Measurements from ENCODE around the gene COPS7B. TPM values are rescaled to one million over a fixed set of nuclear protein-coding genes. Genes with fewer than 3 reads are reported as not detected.
A peak's percentile ranks its signal among the peaks of the same experiment; 100 is the strongest.

Gene COPS7B
- total and polyA plus RNA-seq, 2 of the 8 experiments (the other 6 are each of a cell fraction or from before 2014, with no cell fraction given), result 62.2 to 72.1 TPM

DNA sequence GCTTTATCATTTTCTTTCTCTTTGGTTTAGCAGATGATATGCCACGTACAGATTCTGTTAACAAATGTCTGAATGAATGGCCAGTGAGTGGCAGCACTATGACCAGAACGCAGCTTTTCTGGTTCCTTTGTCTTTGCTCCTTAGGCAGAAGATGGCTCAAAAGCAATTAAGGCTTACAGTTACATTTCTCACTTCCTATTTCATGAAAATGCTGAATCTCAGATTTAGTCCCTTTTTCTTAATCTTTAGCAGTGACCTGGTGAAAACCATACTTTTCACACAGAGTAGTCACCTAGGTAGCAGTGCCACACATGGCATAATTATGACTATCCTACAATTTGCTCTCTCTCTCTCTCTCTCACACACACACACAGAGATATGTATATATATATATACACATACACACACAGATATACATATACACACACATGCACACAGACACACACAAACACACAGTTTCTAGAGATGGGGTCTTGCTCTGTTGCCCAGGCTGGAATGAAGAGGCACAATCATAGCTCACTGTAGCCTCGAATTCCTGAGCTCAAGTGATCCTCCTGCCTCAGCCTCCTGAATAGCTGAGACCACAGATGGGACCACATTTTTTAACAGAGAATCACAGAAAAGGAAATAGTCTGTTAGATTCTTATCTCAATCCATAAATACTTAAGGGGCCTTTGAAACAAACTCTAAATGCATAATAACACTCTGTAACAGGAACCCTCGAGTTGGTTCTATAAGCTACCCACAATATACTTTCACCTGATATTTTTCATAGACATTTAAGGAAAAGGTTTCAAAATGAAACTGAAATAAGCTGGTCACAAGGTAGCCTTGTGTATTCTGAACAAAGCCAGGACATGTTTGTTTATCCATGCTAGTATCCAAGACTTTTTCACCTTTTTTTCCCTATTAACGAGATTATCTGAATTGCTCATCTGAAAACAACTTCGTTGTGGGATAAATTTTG, 16.8 kb upstream of the COPS7B start:
- H3K14ac ChIP-seq (ENCODE audit: insufficient read length), result no peak overlapping the region
- no peak overlapping the region for H2BK120ac ChIP-seq (replicated peaks; ENCODE audit: low read depth, low read length)
- H3K4me3 ChIP-seq (ENCODE audit: extremely low read depth in 1 of 4, insufficient read depth in 2 of 4, low read depth in 3 of 4, low read length in 4 of 4), result no peak overlapping the region
- H3K27ac ChIP-seq (ENCODE audit: low read depth, low read length), result no peak overlapping the region
- no peaks in the 10 kb centered on the region for H3K9me3 ChIP-seq (ENCODE audit: insufficient read depth in 2 of 2, low read depth in 1 of 2, low read length in 1 of 2)
- TF ChIP-seq KDM1A (IDR thresholded peaks at IDR 0.05; ENCODE audit: borderline replicate concordance, low read length) (peak; percentile 45; the same call in 1 of the 2 replicates), EZH2 (IDR thresholded peaks at IDR 0.05; ENCODE audit: low read depth, low read length, severe bottlenecking) (no peak)
- H3K56ac ChIP-seq (replicated peaks; ENCODE audit: insufficient read length, low read depth, low read length), result no peak overlapping the region
- no peaks in the 10 kb centered on the region for H3K79me1 ChIP-seq (ENCODE audit: low read depth, low read length)
- no peaks in the 10 kb centered on the region; a peak in 1 of 7 replicates for H3K4me1 ChIP-seq (replicated peaks in 1 of 4; ENCODE audit: control insufficient read depth in 3 of 4, insufficient read depth in 4 of 4, low read length in 3 of 4)
- H3K4ac ChIP-seq (replicated peaks; ENCODE audit: insufficient read length, low read depth, low read length), result no peak overlapping the region
- H2AFZ ChIP-seq (ENCODE audit: low read length), result no peak overlapping the region
- no peaks in the 10 kb centered on the region for H3K23me2 ChIP-seq (ENCODE audit: low read depth, low read length)
- H2BK20ac ChIP-seq (ENCODE audit: low read length), result no peak overlapping the region
- no peak overlapping the region for H4K8ac ChIP-seq (ENCODE audit: extremely low read depth, insufficient read depth, low read length)
- ChIA-PET POLR2A (ENCODE audit: partially characterized antibody) (interaction anchor here (0.7 to 1.6 kb wide), 3 partner anchors 24 to 89 kb away, joined by 3 to 5 read pairs (median 3); partner anchors contain the start of gene PTMA), CTCF (ENCODE audit: partially characterized antibody) (interaction anchor here (0.8 kb wide), 1 partner anchor 9 kb away, joined by 3 read pairs; no protein-coding TSS in a partner anchor)
- no peak overlapping the region for H2BK5ac ChIP-seq (ENCODE audit: low read depth, low read length)
- H3K18ac ChIP-seq (ENCODE audit: extremely low read depth, low read length), result no peak overlapping the region
- 87% methylated on average over 6 of the region's 6 CpGs; no CpG with 5 or more reads in 1 of the 2 experiments for WGBS, 2 experiments (ENCODE audit: extremely low coverage in 1 of 2, insufficient coverage in 1 of 2, insufficient read length in 1 of 2, insufficient replicate concordance in 2 of 2, low coverage in 1 of 2, low lambda C conversion rate in 2 of 2, missing lambda C conversion rate in 1 of 2)
- DNase-seq (ENCODE audit: low read depth in 1 of 2, low spot score in 2 of 2), result no peak
- no peak overlapping the region for H2BK15ac ChIP-seq (ENCODE audit: low read length)
- H3K9ac ChIP-seq (replicated peaks in 1 of 4; ENCODE audit: extremely low read depth in 1 of 4, low read depth in 3 of 4, low read length in 3 of 4), result no peak overlapping the region
- H3K79me2 ChIP-seq (ENCODE audit: control insufficient read depth in 1 of 2, insufficient read depth in 2 of 2, low read length in 2 of 2), result no peaks in the 10 kb centered on the region; a peak in 1 of 4 replicates
- H2BK12ac ChIP-seq (ENCODE audit: low read depth, low read length), result no peak overlapping the region
- no peak overlapping the region for H4K91ac ChIP-seq (replicated peaks; ENCODE audit: insufficient read length, low read length)
- no peak for FAIRE-seq
- H3K23ac ChIP-seq (ENCODE audit: insufficient read length), result no peak overlapping the region
- H3K36me3 ChIP-seq (ENCODE audit: control insufficient read depth in 2 of 4, insufficient read depth in 4 of 4, low read length in 3 of 4), result no peaks in the 10 kb centered on the region
- H3K27me3 ChIP-seq (replicated peaks in 1 of 4; ENCODE audit: control insufficient read depth in 3 of 4, extremely low read depth in 1 of 4, insufficient read depth in 3 of 4, low read length in 3 of 4), result no peaks in the 10 kb centered on the region
- no peaks in the 10 kb centered on the region for H4K20me1 ChIP-seq (replicated peaks in 1 of 2; ENCODE audit: control insufficient read depth in 1 of 2, insufficient read depth in 2 of 2, low read length in 2 of 2)
- H4K5ac ChIP-seq (ENCODE audit: insufficient read length, low read depth, low read length), result no peak overlapping the region
- no peak overlapping the region for H3K4me2 ChIP-seq (ENCODE audit: insufficient read depth in 1 of 2, low read depth in 2 of 2, low read length in 2 of 2)
- no peak overlapping the region for H2AK5ac ChIP-seq (ENCODE audit: low read depth, low read length)

Measured in H1 (cell line).